ENCODE results near the gene GLT8D2. TPM values are rescaled to one million over a fixed set of nuclear protein-coding genes. Genes with fewer than 3 reads are reported as not detected.

Gene GLT8D2
- total and polyA plus RNA-seq, 5 donors from 2014 or later = not detected

DNA sequence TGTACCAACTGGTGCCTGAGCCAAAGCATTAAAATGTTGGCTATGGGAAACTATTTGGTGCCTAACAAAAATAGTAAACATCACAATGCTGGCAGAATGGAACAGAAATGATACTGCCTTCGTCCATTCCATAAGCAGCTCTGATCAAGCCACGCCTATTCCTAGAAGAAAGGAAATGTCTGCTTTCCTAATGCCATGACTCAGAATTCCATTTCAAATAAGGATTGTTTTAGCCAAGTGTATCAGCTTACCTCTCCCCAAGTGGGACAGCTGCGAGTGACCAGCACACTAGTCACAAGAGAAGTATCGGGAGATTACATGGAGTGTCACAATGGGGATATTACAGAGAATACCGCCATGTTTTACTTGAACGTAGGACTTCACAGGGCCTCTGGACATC, 38.7 kb downstream of the GLT8D2 start:
- DNase-seq = no peak
- Histone ChIP-seq H3K27me3 (ENCODE audit: control insufficient read depth, insufficient read depth, low read length) (peaks cover 7% of the 10 kb centered on the region), H3K27ac (ENCODE audit: insufficient read depth, low read length, poor library complexity, severe bottlenecking) (no peak overlapping the region), H3K36me3 (ENCODE audit: control insufficient read depth, insufficient read depth, low read length) (no peaks in the 10 kb centered on the region), H3K4me1 (ENCODE audit: control insufficient read depth, insufficient read depth, low read length, poor library complexity, severe bottlenecking) (no peaks in the 10 kb centered on the region), H3K9me3 (ENCODE audit: control insufficient read depth in 2 of 2, low read length in 2 of 2) (no peaks in the 10 kb centered on the region), H3K4me3 (ENCODE audit: low read depth, low read length) (no peak overlapping the region)
- Mint-ChIP-seq H3K9me3 (peaks cover 0 to 4% (median 0%) of the 10 kb centered on the region in 7 donors), H3K27me3 (peaks cover 40% of the 10 kb centered on the region), H3K4me1 (no peaks in the 10 kb centered on the region), H3K36me3 (no peaks in the 10 kb centered on the region), H3K4me3 (no peak overlapping the region), H3K27ac (no peak overlapping the region)
- ATAC-seq (ENCODE audit: low read depth in 2 of 2) = no peak

DNA sequence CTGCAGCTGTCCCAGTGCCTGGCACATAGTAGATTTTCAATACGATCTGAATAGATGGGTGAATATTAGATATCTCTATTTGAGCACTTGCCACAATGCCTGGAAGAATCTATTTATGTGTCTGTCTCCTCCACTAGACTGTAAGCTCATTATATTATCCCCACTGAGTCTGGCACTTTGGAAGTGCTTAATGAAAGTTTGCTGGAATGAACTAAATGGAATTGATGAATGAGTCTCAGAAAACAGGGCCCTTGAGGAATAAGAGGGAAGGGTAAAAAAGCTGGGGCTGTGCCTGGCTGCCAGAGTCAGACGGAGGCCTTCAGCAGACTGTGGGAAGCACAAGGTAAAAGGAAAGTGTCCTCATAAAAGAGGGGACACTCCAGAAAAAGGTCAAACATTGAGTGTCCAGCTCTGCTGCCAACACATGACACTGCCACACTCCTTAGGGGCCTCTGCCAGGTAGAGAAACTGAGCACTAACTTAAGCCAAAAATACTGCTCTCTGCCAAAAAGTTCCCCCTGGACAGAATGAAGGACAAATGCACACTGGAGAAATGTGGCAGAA, 39.3 kb downstream of the GLT8D2 start:
- DNase-seq (no peak), ATAC-seq (ENCODE audit: low read depth in 2 of 2) (no peak)
- Histone ChIP-seq H3K27me3 (ENCODE audit: control insufficient read depth, insufficient read depth, low read length) (peaks cover 8% of the 10 kb centered on the region), H3K9me3 (ENCODE audit: control insufficient read depth in 2 of 2, low read length in 2 of 2) (no peaks in the 10 kb centered on the region), H3K27ac (ENCODE audit: insufficient read depth, low read length, poor library complexity, severe bottlenecking) (no peak overlapping the region), H3K36me3 (ENCODE audit: control insufficient read depth, insufficient read depth, low read length) (no peaks in the 10 kb centered on the region), H3K4me3 (ENCODE audit: low read depth, low read length) (no peak overlapping the region), H3K4me1 (ENCODE audit: control insufficient read depth, insufficient read depth, low read length, poor library complexity, severe bottlenecking) (no peaks in the 10 kb centered on the region)
- no peak overlapping the region for H3K4me3 Mint-ChIP-seq
- peaks cover 38% of the 10 kb centered on the region for H3K27me3 Mint-ChIP-seq
- H3K9me3 Mint-ChIP-seq = peaks cover 0 to 4% (median 0%) of the 10 kb centered on the region in 7 donors
- H3K4me1 Mint-ChIP-seq = no peaks in the 10 kb centered on the region
- H3K36me3 Mint-ChIP-seq = no peaks in the 10 kb centered on the region
- no peak overlapping the region for H3K27ac Mint-ChIP-seq

DNA sequence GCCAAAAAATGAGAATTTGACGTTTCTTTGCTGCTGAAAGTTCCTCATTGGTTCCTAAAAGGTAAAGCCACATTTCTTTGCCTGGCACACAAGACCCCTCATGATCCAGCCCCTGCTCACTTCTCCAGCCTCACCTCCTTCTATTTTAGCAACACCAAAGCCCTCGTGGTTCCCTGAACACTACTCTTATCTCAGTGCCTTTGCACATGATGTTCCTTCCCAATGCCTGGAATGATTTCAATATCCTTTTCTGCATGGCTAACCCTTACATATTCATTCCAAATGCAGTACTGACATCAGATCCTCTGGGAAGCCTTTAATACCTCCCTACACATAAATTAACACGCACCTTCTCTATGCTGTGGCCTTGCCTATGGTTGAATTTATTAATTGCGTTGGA, 39.9 kb downstream of the GLT8D2 start:
- H3K4me1 Mint-ChIP-seq = no peaks in the 10 kb centered on the region
- DNase-seq (no peak), ATAC-seq (ENCODE audit: low read depth in 2 of 2) (no peak)
- H3K9me3 ChIP-seq (ENCODE audit: control insufficient read depth in 2 of 2, low read length in 2 of 2) = no peaks in the 10 kb centered on the region
- no peaks in the 10 kb centered on the region for H3K4me1 ChIP-seq (ENCODE audit: control insufficient read depth, insufficient read depth, low read length, poor library complexity, severe bottlenecking)
- H3K27me3 ChIP-seq (ENCODE audit: control insufficient read depth, insufficient read depth, low read length) = peaks cover 8% of the 10 kb centered on the region
- H3K9me3 Mint-ChIP-seq = peaks cover 0 to 4% (median 0%) of the 10 kb centered on the region in 7 donors
- H3K4me3 ChIP-seq (ENCODE audit: low read depth, low read length) = no peak overlapping the region
- H3K36me3 ChIP-seq (ENCODE audit: control insufficient read depth, insufficient read depth, low read length) = no peaks in the 10 kb centered on the region
- H3K36me3 Mint-ChIP-seq = no peaks in the 10 kb centered on the region
- peaks cover 36% of the 10 kb centered on the region for H3K27me3 Mint-ChIP-seq
- no peak overlapping the region for H3K27ac ChIP-seq (ENCODE audit: insufficient read depth, low read length, poor library complexity, severe bottlenecking)
- H3K27ac Mint-ChIP-seq = no peak overlapping the region
- no peak overlapping the region for H3K4me3 Mint-ChIP-seq

DNA sequence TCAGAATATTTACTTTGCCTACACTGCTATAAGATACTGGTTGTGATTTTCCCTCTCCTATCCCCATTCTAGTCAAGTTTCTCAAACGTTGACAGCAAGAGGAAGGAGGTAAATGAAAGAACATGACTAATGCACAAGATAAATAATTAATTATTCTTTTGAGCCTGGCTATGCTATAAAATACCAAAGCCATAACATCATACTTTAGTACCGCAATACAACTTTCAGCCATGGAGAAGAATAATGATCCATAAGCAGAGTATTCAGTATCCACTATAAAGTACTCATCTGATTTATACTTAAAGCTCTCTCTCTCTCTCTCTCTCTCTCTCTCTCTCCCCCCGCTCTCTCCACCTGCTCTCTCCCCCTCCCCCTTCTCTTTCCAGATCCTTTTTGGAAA, 43.1 kb downstream of the GLT8D2 start:
- Histone ChIP-seq H3K4me3 (ENCODE audit: low read depth, low read length) (no peak overlapping the region), H3K36me3 (ENCODE audit: control insufficient read depth, insufficient read depth, low read length) (no peaks in the 10 kb centered on the region), H3K4me1 (ENCODE audit: control insufficient read depth, insufficient read depth, low read length, poor library complexity, severe bottlenecking) (no peaks in the 10 kb centered on the region), H3K27me3 (ENCODE audit: control insufficient read depth, insufficient read depth, low read length) (peaks cover 14% of the 10 kb centered on the region), H3K9me3 (ENCODE audit: control insufficient read depth in 2 of 2, low read length in 2 of 2) (no peaks in the 10 kb centered on the region), H3K27ac (ENCODE audit: insufficient read depth, low read length, poor library complexity, severe bottlenecking) (no peak overlapping the region)
- H3K27me3 Mint-ChIP-seq = peaks cover 48% of the 10 kb centered on the region
- H3K4me3 Mint-ChIP-seq = no peak overlapping the region
- peaks cover 0 to 5% (median 0%) of the 10 kb centered on the region in 7 donors for H3K9me3 Mint-ChIP-seq
- no peaks in the 10 kb centered on the region for H3K4me1 Mint-ChIP-seq
- no peak for DNase-seq
- no peaks in the 10 kb centered on the region for H3K36me3 Mint-ChIP-seq
- H3K27ac Mint-ChIP-seq = no peak overlapping the region
- no peak for ATAC-seq (ENCODE audit: low read depth in 2 of 2)

DNA sequence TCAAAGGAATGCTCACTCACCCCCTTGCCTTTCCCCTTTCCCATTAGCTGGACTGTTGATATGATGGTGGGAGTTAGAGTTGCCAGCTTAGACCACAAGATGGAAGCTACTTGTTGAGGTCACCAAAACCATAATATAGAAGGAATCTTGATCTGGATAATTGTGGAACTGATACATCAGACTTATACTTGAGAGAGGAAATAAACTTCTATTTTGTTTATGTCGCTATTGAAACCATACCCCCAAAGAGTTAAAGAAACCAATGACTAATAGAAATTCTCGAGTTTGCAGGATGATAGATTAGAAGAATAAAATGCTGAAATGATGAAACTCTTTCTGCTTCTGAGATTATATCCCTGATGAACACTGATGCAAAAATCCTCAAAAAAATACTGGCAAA, 46.4 kb downstream of the GLT8D2 start:
- H3K27ac ChIP-seq (ENCODE audit: insufficient read depth, low read length, poor library complexity, severe bottlenecking) = no peak overlapping the region
- no peaks in the 10 kb centered on the region for H3K36me3 ChIP-seq (ENCODE audit: control insufficient read depth, insufficient read depth, low read length)
- no peaks in the 10 kb centered on the region for H3K9me3 ChIP-seq (ENCODE audit: control insufficient read depth in 2 of 2, low read length in 2 of 2)
- Mint-ChIP-seq H3K4me3 (no peak overlapping the region), H3K27ac (no peak overlapping the region), H3K36me3 (no peaks in the 10 kb centered on the region), H3K27me3 (peaks cover 53% of the 10 kb centered on the region), H3K9me3 (peaks cover 0 to 4% (median 0%) of the 10 kb centered on the region in 7 donors), H3K4me1 (no peaks in the 10 kb centered on the region)
- no peak for ATAC-seq (ENCODE audit: low read depth in 2 of 2)
- no peak for DNase-seq
- H3K4me3 ChIP-seq (ENCODE audit: low read depth, low read length) = no peak overlapping the region
- H3K27me3 ChIP-seq (ENCODE audit: control insufficient read depth, insufficient read depth, low read length) = peaks cover 22% of the 10 kb centered on the region
- H3K4me1 ChIP-seq (ENCODE audit: control insufficient read depth, insufficient read depth, low read length, poor library complexity, severe bottlenecking) = no peaks in the 10 kb centered on the region

DNA sequence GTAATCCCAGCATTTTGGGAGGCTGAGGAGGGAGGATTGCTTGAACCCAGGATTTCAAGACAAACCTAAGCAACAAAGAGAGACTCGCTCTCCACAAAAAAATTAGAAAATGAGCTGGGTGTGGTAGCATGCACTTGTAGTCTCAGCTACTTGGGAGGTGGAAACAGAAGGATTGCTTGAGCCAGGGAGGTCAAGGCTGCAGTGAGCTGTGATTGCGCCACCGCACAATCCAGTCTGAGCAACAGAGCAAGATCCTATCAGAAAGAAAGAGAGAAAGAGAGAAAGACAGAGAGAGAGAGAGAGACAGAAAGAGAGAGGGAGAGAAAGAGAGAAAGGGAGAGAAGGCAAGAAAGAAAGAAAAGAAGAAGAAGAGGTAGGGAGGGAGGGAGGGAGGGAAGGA, 47.3 kb downstream of the GLT8D2 start:
- Mint-ChIP-seq H3K4me1 (no peaks in the 10 kb centered on the region), H3K36me3 (no peaks in the 10 kb centered on the region), H3K27me3 (peaks cover 52% of the 10 kb centered on the region), H3K9me3 (peaks cover 0 to 4% (median 0%) of the 10 kb centered on the region in 7 donors), H3K27ac (no peak overlapping the region), H3K4me3 (no peak overlapping the region)
- H3K4me3 ChIP-seq (ENCODE audit: low read depth, low read length) = no peak overlapping the region
- no peaks in the 10 kb centered on the region for H3K36me3 ChIP-seq (ENCODE audit: control insufficient read depth, insufficient read depth, low read length)
- DNase-seq = no peak
- H3K27me3 ChIP-seq (ENCODE audit: control insufficient read depth, insufficient read depth, low read length) = peaks cover 22% of the 10 kb centered on the region
- no peaks in the 10 kb centered on the region for H3K9me3 ChIP-seq (ENCODE audit: control insufficient read depth in 2 of 2, low read length in 2 of 2)
- no peak for ATAC-seq (ENCODE audit: low read depth in 2 of 2)
- H3K27ac ChIP-seq (ENCODE audit: insufficient read depth, low read length, poor library complexity, severe bottlenecking) = no peak overlapping the region
- H3K4me1 ChIP-seq (ENCODE audit: control insufficient read depth, insufficient read depth, low read length, poor library complexity, severe bottlenecking) = no peaks in the 10 kb centered on the region

DNA sequence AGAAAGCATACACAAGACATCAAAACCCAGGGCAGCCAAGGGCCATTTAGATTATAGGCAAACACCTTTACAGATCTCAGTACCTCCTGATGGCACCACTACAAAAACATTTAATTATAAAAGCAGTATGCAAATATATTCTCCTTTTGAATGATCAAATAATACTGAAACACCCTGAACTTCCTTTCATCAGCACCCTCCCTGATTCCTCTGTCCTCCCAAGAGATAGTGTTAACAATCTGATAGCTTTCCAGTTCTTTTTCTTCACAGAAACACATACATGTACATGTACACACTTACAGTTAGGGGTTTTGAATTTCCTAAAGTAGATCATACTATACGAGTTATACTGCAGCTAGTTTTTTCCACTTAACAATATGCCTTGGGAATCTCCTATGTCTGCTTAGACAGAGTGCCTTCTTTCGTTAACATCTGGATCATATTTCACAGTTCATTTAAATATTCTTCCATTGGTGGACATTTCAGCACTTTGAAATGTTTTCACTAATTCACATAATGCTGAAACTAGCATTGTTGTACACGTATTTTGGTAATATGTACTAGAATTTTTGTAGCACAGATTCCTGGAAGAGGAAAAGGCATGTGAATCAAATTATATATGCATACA, 49.1 kb downstream of the GLT8D2 start:
- peaks cover 19% of the 10 kb centered on the region for H3K27me3 ChIP-seq (ENCODE audit: control insufficient read depth, insufficient read depth, low read length)
- no peaks in the 10 kb centered on the region for H3K4me1 ChIP-seq (ENCODE audit: control insufficient read depth, insufficient read depth, low read length, poor library complexity, severe bottlenecking)
- Mint-ChIP-seq H3K4me3 (no peak overlapping the region), H3K27ac (no peak overlapping the region), H3K9me3 (peaks cover 0 to 6% (median 0%) of the 10 kb centered on the region in 7 donors), H3K27me3 (peaks cover 39% of the 10 kb centered on the region), H3K4me1 (no peaks in the 10 kb centered on the region), H3K36me3 (no peaks in the 10 kb centered on the region)
- H3K4me3 ChIP-seq (ENCODE audit: low read depth, low read length) = no peak overlapping the region
- H3K9me3 ChIP-seq (ENCODE audit: control insufficient read depth in 2 of 2, low read length in 2 of 2) = no peaks in the 10 kb centered on the region
- H3K36me3 ChIP-seq (ENCODE audit: control insufficient read depth, insufficient read depth, low read length) = no peaks in the 10 kb centered on the region
- ATAC-seq (ENCODE audit: low read depth in 2 of 2) (no peak), DNase-seq (no peak)
- H3K27ac ChIP-seq (ENCODE audit: insufficient read depth, low read length, poor library complexity, severe bottlenecking) = no peak overlapping the region

DNA sequence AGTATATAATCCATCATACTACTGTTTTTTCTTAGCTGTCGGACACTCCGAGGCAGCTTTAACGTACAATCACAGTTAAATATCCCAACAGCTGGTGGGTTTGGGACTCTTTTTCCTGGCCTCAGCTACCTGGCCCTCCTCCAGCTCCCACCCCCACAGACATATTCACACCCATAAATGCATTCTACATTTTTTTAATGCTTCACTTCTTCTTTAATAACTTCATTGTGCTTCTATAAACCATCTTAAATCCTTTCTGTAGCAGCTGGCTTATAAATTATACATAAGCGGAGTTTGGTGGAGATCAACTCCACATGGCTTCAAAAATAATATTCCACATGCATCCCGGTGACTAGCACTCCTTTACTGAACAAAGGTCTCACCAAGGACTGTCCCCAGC, 51.0 kb downstream of the GLT8D2 start:
- DNase-seq (no peak), ATAC-seq (ENCODE audit: low read depth in 2 of 2) (no peak)
- H3K4me3 ChIP-seq (ENCODE audit: low read depth, low read length) = no peak overlapping the region
- no peak overlapping the region for H3K4me3 Mint-ChIP-seq
- H3K9me3 Mint-ChIP-seq = peaks cover 0 to 6% (median 0%) of the 10 kb centered on the region in 7 donors
- no peaks in the 10 kb centered on the region for H3K36me3 ChIP-seq (ENCODE audit: control insufficient read depth, insufficient read depth, low read length)
- H3K27me3 Mint-ChIP-seq = peaks cover 49% of the 10 kb centered on the region
- peaks cover 19% of the 10 kb centered on the region for H3K27me3 ChIP-seq (ENCODE audit: control insufficient read depth, insufficient read depth, low read length)
- no peaks in the 10 kb centered on the region for H3K4me1 Mint-ChIP-seq
- no peaks in the 10 kb centered on the region for H3K9me3 ChIP-seq (ENCODE audit: control insufficient read depth in 2 of 2, low read length in 2 of 2)
- H3K36me3 Mint-ChIP-seq = no peaks in the 10 kb centered on the region
- H3K27ac ChIP-seq (ENCODE audit: insufficient read depth, low read length, poor library complexity, severe bottlenecking) = no peak overlapping the region
- no peaks in the 10 kb centered on the region for H3K4me1 ChIP-seq (ENCODE audit: control insufficient read depth, insufficient read depth, low read length, poor library complexity, severe bottlenecking)
- no peak overlapping the region for H3K27ac Mint-ChIP-seq

Measured in CD4-positive, CD25-positive, alpha-beta regulatory T cell (primary cell).